ENCODE data around the gene CLDN1. TPM values are rescaled to one million over a fixed set of nuclear protein-coding genes. Genes with fewer than 3 reads are reported as not detected.

Gene CLDN1
- total RNA-seq, 1 donor from 2014 or later: not detected

- Mint-ChIP-seq H3K36me3 (ENCODE audit: unreplicated experiment) (no peaks in the 10 kb centered on the region), H3K27ac (ENCODE audit: unreplicated experiment) (no peak overlapping the region), H3K4me1 (ENCODE audit: low read depth, unreplicated experiment) (no peaks in the 10 kb centered on the region), H3K4me3 (ENCODE audit: unreplicated experiment) (no peak overlapping the region), H3K9me3 (ENCODE audit: unreplicated experiment) (no peaks in the 10 kb centered on the region), H3K27me3 (ENCODE audit: unreplicated experiment) (no peaks in the 10 kb centered on the region)
- no peak for TF ChIP-seq CTCF (IDR thresholded peaks at IDR 0.05; ENCODE audit: partially characterized antibody, unreplicated experiment)
- DNase-seq: no peak
Observed at GRCh38 chr3:190337301-190337700, 15.1 kb upstream of the CLDN1 start.

DNA sequence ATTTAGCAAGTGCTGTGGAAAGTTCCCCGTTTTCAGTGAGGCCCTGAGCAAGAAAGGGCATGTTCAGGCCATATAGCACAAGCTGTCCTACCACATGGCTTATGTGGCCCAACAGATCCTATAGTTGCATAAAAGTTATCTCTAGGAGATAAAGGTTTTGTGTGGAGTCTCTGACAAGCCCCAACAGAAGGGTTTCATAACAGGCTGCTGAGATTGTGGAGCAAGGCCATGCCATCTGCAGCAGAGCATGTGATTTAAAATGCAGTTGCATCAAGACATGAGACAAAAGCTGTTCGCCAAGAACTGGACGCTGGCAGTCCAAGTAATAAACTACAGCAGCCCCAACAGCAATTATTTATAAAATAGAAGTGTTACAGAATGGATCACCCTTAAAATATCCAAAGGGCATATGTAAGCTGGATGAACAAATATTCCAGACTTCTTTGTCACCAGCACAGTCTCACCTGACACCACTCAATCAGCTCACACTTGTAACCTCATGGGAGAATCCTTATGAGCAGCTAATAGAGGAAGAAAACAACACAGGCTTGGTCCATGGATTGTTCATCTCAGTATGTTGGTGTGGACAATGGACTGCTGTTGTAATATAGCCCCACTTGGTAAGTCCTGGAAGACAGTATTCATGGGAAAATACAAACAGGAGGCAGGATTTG, 14.4 kb upstream of the CLDN1 start:
- no peaks in the 10 kb centered on the region for H3K27me3 Mint-ChIP-seq (ENCODE audit: unreplicated experiment)

GRCh38 chr3:190333961-190334360, 11.7 kb upstream of the CLDN1 start:
- Mint-ChIP-seq H3K27me3 (ENCODE audit: unreplicated experiment) (no peaks in the 10 kb centered on the region), H3K9me3 (ENCODE audit: unreplicated experiment) (no peaks in the 10 kb centered on the region), H3K4me1 (ENCODE audit: low read depth, unreplicated experiment) (no peaks in the 10 kb centered on the region), H3K36me3 (ENCODE audit: unreplicated experiment) (no peaks in the 10 kb centered on the region), H3K27ac (ENCODE audit: unreplicated experiment) (no peak overlapping the region), H3K4me3 (ENCODE audit: unreplicated experiment) (no peak overlapping the region)
- no peak for DNase-seq
- no peak for TF ChIP-seq CTCF (IDR thresholded peaks at IDR 0.05; ENCODE audit: partially characterized antibody, unreplicated experiment)

More for the DNA sequence above, 14.4 kb upstream of the CLDN1 start:
- no peak overlapping the region for H3K4me3 Mint-ChIP-seq (ENCODE audit: unreplicated experiment)
- H3K4me1 Mint-ChIP-seq (ENCODE audit: low read depth, unreplicated experiment): no peaks in the 10 kb centered on the region
- no peak for DNase-seq
- H3K36me3 Mint-ChIP-seq (ENCODE audit: unreplicated experiment): no peaks in the 10 kb centered on the region
- TF ChIP-seq CTCF (IDR thresholded peaks at IDR 0.05; ENCODE audit: partially characterized antibody, unreplicated experiment): no peak
- no peak overlapping the region for H3K27ac Mint-ChIP-seq (ENCODE audit: unreplicated experiment)
- no peaks in the 10 kb centered on the region for H3K9me3 Mint-ChIP-seq (ENCODE audit: unreplicated experiment)

- no peaks in the 10 kb centered on the region for H3K27me3 Mint-ChIP-seq (ENCODE audit: unreplicated experiment)
- DNase-seq: no peak
- H3K36me3 Mint-ChIP-seq (ENCODE audit: unreplicated experiment): no peaks in the 10 kb centered on the region
- H3K9me3 Mint-ChIP-seq (ENCODE audit: unreplicated experiment): no peaks in the 10 kb centered on the region
- no peaks in the 10 kb centered on the region for H3K4me1 Mint-ChIP-seq (ENCODE audit: low read depth, unreplicated experiment)
- no peak overlapping the region for H3K27ac Mint-ChIP-seq (ENCODE audit: unreplicated experiment)
- H3K4me3 Mint-ChIP-seq (ENCODE audit: unreplicated experiment): no peak overlapping the region
- no peak for TF ChIP-seq CTCF (IDR thresholded peaks at IDR 0.05; ENCODE audit: partially characterized antibody, unreplicated experiment)
Observed at GRCh38 chr3:190330936-190331734, 8.9 kb upstream of the CLDN1 start.

DNA sequence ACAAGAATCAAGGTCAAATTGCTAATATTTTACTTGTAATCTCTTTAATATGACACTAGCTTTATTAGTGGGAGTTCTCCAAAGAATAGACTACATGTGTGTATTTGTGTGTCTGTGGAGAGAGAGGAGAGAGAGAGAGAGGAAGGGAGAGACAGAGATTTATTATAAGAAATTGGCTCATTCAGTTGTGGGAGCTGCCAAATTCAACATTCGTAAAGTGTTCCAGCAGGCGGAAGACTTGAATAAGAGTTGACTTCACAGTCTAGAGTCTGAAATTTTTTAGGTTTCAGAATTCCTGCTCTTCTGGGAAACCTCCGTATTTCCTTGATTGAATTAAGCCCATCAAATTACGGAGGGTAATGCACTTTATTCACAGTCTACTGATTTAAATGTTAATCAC, 4.7 kb upstream of the CLDN1 start:
- Mint-ChIP-seq H3K4me3 (ENCODE audit: unreplicated experiment) (no peak overlapping the region), H3K36me3 (ENCODE audit: unreplicated experiment) (no peaks in the 10 kb centered on the region), H3K9me3 (ENCODE audit: unreplicated experiment) (peaks cover 3% of the 10 kb centered on the region), H3K27me3 (ENCODE audit: unreplicated experiment) (peaks cover 6% of the 10 kb centered on the region), H3K4me1 (ENCODE audit: low read depth, unreplicated experiment) (peaks cover 2% of the 10 kb centered on the region), H3K27ac (ENCODE audit: unreplicated experiment) (no peak overlapping the region)
- no peak for TF ChIP-seq CTCF (IDR thresholded peaks at IDR 0.05; ENCODE audit: partially characterized antibody, unreplicated experiment)
- DNase-seq: no peak
